Activated B cell treated with CpG ODN at 0.5 μM for 24 hours (primary cell): ENCODE results near the gene NPM1. TPM values are rescaled to one million over a fixed set of nuclear protein-coding genes. Genes with fewer than 3 reads are reported as not detected.

Experiments used
- ATAC-seq: fragments of 200-7000 bp; cut with Tn5 transposase; one replicate; pipeline ENCODE4 v1.10.0; 2021; ENCODE audit warnings: low read depth, mild to moderate bottlenecking, moderate library complexity
- CTCF ChIA-PET: fragments of 350-600 bp; sonication (Branson Sonifier 250); formaldehyde crosslinking; loops from one replicate; lab custom pipeline; 2021; ENCODE audit warnings: antibody characterized with exemption; lab: Charles Lee
- POLR2A ChIA-PET: fragments of 350-600 bp; sonication (Branson Sonifier 250); formaldehyde crosslinking; loops from one replicate; lab custom pipeline; 2021; ENCODE audit warnings: antibody characterized with exemption; lab: Charles Lee
- DNase-seq: peaks from one replicate; pipeline ENCODE4 v3.0.0; 2022
- H3K27ac Mint-ChIP-seq: one replicate; pipeline ENCODE4 v1.8.0; 2020; ENCODE audit warnings: mixed read lengths
- H3K27me3 Mint-ChIP-seq: one replicate; pipeline ENCODE4 v1.8.0; 2021; ENCODE audit warnings: mixed read lengths
- H3K36me3 Mint-ChIP-seq: one replicate; pipeline ENCODE4 v1.8.0; 2021; ENCODE audit warnings: low read depth, mixed read lengths
- H3K4me1 Mint-ChIP-seq: one replicate; pipeline ENCODE4 v1.8.0; 2021; ENCODE audit warnings: mixed read lengths
- H3K4me3 Mint-ChIP-seq: one replicate; pipeline ENCODE4 v1.8.0; 2020; ENCODE audit warnings: mild to moderate bottlenecking, mixed read lengths
- H3K9me3 Mint-ChIP-seq: one replicate; pipeline ENCODE4 v1.8.0; 2020; ENCODE audit warnings: mixed read lengths
- intact Hi-C: fragments of 100-400 bp; cut with micrococcal nuclease; formaldehyde crosslinking; loops from one replicate; pipeline ENCODE4 v1.15.1; 2024
- total RNA-seq: library from RNA; stranded (reverse); gene quantifications from 2 replicates; pipeline ENCODE4 v1.2.3, GENCODE V29; 2022
- TF ChIP-seq, protein P1 (sequence below): fragments of 200-600 bp; IDR thresholded peaks from one replicate; pipeline ENCODE4 v1.8.0; 2022; ENCODE audit warnings: antibody characterized with exemption, mild to moderate bottlenecking

Gene NPM1
- total RNA-seq, 1 donor from 2014 or later: 1,505 TPM

DNA sequence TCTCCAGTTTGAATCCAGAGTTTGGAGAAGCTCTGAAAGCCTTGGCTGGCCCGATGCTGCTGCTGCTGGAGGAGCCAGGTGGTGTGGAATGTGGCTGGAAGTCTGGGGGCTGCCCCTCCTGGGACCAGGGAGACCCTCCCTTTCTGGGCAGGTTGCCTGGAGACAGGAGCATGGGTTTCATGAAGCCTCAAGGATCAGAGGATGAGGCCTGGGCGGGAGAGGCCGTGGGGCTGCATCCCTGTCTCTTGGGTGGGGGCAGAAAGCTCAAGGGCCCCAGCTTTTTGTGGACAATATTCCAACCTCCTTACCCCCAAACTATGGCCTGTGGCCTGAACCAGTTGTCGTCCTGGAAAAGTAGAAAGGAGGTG is 41.9 kb downstream of the NPM1 start:
- CTCF ChIA-PET: no interaction called here
- no peak overlapping the region for H3K27ac Mint-ChIP-seq
- H3K4me1 Mint-ChIP-seq: no peaks in the 10 kb centered on the region
- H3K4me3 Mint-ChIP-seq: no peak overlapping the region
- DNase-seq: no peak
- ATAC-seq: no peak
- POLR2A ChIA-PET: no interaction called here
- TF ChIP-seq, protein P1, sequence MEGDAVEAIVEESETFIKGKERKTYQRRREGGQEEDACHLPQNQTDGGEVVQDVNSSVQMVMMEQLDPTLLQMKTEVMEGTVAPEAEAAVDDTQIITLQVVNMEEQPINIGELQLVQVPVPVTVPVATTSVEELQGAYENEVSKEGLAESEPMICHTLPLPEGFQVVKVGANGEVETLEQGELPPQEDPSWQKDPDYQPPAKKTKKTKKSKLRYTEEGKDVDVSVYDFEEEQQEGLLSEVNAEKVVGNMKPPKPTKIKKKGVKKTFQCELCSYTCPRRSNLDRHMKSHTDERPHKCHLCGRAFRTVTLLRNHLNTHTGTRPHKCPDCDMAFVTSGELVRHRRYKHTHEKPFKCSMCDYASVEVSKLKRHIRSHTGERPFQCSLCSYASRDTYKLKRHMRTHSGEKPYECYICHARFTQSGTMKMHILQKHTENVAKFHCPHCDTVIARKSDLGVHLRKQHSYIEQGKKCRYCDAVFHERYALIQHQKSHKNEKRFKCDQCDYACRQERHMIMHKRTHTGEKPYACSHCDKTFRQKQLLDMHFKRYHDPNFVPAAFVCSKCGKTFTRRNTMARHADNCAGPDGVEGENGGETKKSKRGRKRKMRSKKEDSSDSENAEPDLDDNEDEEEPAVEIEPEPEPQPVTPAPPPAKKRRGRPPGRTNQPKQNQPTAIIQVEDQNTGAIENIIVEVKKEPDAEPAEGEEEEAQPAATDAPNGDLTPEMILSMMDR: no peak
- intact Hi-C loops: no loop called here
- H3K27me3 Mint-ChIP-seq: peaks cover 3% of the 10 kb centered on the region
- no peaks in the 10 kb centered on the region for H3K9me3 Mint-ChIP-seq
- no peaks in the 10 kb centered on the region for H3K36me3 Mint-ChIP-seq

DNA sequence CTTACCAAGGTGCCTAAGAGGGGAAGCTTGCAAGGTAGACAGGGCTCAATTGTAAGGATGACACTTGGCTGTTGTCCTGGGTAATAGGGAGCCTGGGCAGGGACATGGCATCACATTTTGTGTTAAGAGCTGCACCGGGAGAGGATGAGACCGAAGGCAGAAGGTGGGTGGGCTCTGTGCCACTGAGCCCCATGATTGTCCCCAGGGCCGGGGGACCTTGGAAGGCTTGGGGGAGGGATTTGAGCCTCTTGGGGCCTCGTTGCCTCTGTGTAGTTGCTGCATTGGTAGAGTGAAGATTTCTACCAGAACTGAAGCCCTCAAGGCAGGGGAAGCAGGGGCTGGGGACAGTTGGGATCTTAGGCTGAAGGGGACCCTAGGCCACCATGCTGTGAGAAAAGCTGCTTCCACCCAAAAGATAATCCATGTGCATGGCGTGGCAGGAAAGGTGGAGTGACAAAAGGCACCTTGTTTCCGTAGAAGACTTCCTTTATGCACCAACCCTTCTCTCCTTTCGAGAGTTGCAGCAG is 43.7 kb downstream of the NPM1 start:
- ChIA-PET POLR2A (no interaction called here), CTCF (interaction anchor here (0.8 kb wide), 1 partner anchor 477 kb away, joined by 3 read pairs; no protein-coding TSS in a partner anchor)
- Mint-ChIP-seq H3K9me3 (no peaks in the 10 kb centered on the region), H3K36me3 (no peaks in the 10 kb centered on the region), H3K27ac (no peak overlapping the region), H3K27me3 (peaks cover 3% of the 10 kb centered on the region), H3K4me3 (no peak overlapping the region), H3K4me1 (no peaks in the 10 kb centered on the region)
- intact Hi-C loops: no loop called here
- DNase-seq (no peak), ATAC-seq (no peak)
- TF ChIP-seq, protein P1: no peak

DNA sequence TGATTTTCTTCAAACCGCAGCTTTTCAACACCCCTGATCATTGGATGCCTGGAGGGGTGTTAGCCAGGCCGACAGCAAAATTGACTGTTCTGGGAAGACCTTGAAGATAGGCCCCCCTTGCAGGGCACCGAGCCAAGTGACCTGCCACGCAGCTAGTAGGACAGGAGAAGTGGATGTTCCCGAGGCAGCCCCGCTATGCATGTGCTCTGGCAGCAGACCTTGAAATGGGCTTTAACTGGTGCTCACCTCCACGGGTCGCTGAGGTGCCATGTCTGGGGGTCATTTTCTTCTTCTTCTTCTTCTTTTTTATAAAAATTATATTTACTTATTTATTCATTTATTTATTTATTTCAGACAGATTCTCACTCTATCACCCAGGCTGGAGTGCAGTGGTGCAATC is 44.4 kb downstream of the NPM1 start:
- H3K4me3 Mint-ChIP-seq: no peak overlapping the region
- intact Hi-C loops: no loop called here
- ChIA-PET CTCF (no interaction called here), POLR2A (no interaction called here)
- H3K36me3 Mint-ChIP-seq: no peaks in the 10 kb centered on the region
- no peaks in the 10 kb centered on the region for H3K9me3 Mint-ChIP-seq
- TF ChIP-seq, protein P1: no peak
- no peaks in the 10 kb centered on the region for H3K4me1 Mint-ChIP-seq
- H3K27ac Mint-ChIP-seq: no peak overlapping the region
- H3K27me3 Mint-ChIP-seq: peaks cover 3% of the 10 kb centered on the region
- ATAC-seq (no peak), DNase-seq (no peak)

DNA sequence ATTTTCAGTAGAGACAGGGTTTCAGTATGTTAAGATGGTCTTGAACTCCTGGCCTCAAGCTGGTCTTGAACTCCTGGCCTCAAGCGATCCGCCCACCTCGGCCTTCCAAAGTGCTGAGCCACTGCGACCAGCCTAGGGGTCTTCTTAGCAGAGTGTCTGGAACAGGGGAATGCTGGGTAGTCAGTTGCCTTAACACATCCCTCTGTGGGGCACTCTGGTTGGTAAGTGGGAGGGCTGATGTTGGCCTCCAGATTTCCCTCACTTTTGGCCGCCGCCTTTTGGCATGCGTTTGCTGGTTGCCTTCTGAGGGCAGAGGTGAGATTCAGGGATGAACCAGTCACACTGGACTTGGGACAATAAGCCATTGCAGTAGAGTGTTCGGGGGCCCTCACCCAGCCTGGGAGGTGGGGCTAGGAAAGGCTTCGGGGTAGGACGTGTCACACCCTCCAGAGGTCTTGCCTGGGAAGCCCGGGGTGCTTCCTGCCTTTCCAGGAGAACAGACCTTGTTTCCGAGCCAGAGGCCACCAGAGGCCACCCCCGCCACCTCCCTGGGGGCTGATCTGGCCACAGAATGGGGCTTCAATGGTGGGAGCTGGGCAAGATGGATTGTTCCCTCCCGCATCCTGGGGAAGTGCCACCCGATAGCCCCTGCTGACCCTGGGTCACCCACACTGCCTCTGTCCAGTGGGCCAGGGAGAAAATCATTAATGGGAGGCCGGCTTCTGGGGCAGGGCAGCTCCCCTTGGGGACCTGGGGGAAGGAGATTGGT is 45.1 kb downstream of the NPM1 start:
- ATAC-seq: no peak
- intact Hi-C loops: no loop called here

DNA sequence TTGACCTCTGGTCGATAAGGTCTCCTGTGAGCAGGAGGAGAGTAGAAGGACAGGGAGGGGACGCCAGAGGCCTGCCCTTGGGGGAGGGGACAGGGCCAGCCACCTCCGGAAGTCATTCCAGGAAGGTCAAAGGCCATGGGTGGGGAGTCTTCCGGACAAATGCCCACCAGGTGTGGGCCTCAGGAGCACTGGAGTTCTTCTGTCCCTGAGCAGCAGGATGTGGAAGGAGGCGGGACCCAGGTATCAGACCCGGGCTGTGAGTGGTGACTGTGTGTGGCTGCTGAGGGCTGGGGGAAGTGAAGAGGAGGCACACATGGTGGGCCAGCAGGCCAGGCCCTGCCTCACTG is 45.7 kb downstream of the NPM1 start:
- no peak overlapping the region for H3K4me3 Mint-ChIP-seq
- H3K9me3 Mint-ChIP-seq: no peaks in the 10 kb centered on the region
- intact Hi-C loops: no loop called here
- DNase-seq (no peak), ATAC-seq (no peak)
- H3K4me1 Mint-ChIP-seq: no peaks in the 10 kb centered on the region
- H3K27ac Mint-ChIP-seq: no peak overlapping the region
- ChIA-PET CTCF (no interaction called here), POLR2A (no interaction called here)
- peaks cover 3% of the 10 kb centered on the region for H3K27me3 Mint-ChIP-seq
- TF ChIP-seq, protein P1: no peak
- no peaks in the 10 kb centered on the region for H3K36me3 Mint-ChIP-seq

More for the DNA sequence above, 45.1 kb downstream of the NPM1 start:
- Mint-ChIP-seq H3K27me3 (peaks cover 3% of the 10 kb centered on the region), H3K4me3 (no peak overlapping the region), H3K9me3 (no peaks in the 10 kb centered on the region), H3K27ac (no peak overlapping the region), H3K36me3 (no peaks in the 10 kb centered on the region), H3K4me1 (no peaks in the 10 kb centered on the region)
- CTCF ChIA-PET: no interaction called here
- TF ChIP-seq, protein P1: no peak
- no peak for DNase-seq
- POLR2A ChIA-PET: no interaction called here
